ENCODE measurements around the gene SLAIN2.
"Not testable (repeated sequence)": the region's sequence is repeated elsewhere in the genome, so short reads cannot be mapped to it uniquely, and the experiment has no call there.

SLAIN2 gene

DNA sequence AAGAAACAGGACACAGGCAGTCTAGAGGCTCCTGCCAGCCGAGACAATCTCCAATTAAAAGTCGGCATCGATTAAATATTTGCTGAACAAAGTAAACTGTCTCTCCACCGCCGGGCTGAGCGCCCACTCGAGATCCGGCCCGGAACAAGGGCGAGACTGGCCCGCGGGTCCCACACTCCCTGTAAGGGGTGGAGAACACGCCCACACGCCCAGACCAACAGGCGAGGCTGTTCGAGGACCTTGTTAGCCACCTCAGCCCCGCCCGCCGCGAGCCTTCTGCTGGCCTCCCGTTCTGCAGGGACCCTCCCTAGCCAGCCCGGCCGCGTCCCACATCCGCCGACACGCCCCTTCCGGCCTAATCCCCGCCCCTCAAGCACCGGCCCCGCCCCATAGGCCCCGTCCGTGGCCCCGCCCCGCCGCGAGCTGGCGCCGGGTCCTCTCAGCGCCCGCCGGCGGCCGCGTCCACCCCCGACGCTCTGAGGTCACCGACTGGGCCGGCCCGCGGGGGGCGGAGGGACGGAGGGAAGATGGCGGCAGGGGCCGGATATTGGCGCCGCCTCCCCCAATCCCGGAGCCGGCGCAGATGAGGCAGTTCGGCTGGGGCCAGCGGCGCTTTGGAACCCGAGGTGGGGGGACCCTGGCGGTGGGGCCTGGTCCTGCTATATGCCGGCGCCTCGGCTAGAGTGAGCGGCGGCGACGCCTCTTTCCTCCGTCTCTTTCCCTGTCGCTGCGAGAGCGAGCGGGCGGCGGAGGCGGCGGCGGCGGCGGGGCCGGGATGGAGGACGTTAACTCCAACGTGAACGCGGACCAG lies at the start of gene SLAIN2:
Gene SLAIN2 (plus strand): TSS at position 565 of the 811 bp plus-strand sequence. CDS start 211 bp downstream, at position 776.
- H3K27ac ChIP-seq: peak within 1 kb of the TSS; percentile 99
- TF ChIP-seq ZFX (IDR thresholded peaks at IDR 0.05; ENCODE audit: borderline replicate concordance): no peak
- TF ChIP-seq, protein P1, sequence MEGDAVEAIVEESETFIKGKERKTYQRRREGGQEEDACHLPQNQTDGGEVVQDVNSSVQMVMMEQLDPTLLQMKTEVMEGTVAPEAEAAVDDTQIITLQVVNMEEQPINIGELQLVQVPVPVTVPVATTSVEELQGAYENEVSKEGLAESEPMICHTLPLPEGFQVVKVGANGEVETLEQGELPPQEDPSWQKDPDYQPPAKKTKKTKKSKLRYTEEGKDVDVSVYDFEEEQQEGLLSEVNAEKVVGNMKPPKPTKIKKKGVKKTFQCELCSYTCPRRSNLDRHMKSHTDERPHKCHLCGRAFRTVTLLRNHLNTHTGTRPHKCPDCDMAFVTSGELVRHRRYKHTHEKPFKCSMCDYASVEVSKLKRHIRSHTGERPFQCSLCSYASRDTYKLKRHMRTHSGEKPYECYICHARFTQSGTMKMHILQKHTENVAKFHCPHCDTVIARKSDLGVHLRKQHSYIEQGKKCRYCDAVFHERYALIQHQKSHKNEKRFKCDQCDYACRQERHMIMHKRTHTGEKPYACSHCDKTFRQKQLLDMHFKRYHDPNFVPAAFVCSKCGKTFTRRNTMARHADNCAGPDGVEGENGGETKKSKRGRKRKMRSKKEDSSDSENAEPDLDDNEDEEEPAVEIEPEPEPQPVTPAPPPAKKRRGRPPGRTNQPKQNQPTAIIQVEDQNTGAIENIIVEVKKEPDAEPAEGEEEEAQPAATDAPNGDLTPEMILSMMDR (IDR thresholded peaks at IDR 0.05): 0 out of 2 replicates have a peak, but pooled peaks have one; percentile 9

DNA sequence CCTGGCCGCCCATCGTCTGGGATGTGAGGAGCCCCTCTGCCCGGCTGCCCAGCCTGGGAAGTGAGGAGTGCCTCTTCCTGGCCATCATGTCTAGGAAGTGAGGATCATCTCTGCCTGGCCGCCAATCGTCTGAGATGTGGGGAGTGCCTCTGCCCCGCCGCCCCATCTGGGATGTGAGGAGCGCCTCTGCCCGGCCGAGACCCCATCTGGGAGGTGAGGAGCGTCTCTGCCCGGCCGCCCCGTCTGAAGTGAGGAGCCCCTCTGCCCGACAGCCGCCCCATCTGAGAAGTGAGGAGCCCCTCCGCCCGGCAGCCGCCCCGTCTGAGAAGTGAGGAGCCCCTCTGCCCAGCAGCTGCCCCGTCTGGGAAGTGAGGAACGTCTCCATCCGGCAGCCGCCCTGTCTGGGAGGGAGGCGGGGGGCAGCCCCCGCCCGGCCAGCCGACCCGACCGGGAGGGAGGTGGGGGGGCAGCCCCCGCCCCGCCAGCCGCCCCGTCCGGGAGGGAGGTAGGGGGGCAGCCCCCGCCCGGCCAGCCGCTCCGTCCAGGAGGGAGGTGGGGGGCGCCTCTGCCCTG lies 49.0 kb upstream of the SLAIN2 start:
- H3K27ac ChIP-seq: not testable (repeated sequence)

DNA sequence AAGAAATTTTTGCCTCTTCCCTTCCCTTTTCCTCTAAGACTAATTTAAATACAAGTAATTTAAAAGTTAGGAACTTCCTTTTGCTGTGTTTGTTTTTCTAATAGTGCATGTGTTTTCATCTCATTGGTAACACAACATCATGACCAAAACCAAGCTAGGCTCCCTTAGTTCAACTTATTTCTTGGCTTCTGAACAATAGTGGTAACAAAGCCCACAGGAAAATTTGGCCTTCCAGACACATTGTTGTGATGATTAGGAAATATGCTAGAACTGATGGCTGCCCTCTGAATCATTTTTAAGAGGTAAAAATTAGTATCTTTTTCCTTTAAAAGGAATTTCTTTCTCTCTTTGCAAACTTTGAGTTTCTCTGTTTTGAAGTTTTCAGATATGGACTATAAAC lies 46.2 kb upstream of the SLAIN2 start:
- no peak overlapping the region for H3K27ac ChIP-seq
- no peak for TF ChIP-seq ZFX (IDR thresholded peaks at IDR 0.05; ENCODE audit: borderline replicate concordance)
- TF ChIP-seq, protein P1 (IDR thresholded peaks at IDR 0.05): no peak

DNA sequence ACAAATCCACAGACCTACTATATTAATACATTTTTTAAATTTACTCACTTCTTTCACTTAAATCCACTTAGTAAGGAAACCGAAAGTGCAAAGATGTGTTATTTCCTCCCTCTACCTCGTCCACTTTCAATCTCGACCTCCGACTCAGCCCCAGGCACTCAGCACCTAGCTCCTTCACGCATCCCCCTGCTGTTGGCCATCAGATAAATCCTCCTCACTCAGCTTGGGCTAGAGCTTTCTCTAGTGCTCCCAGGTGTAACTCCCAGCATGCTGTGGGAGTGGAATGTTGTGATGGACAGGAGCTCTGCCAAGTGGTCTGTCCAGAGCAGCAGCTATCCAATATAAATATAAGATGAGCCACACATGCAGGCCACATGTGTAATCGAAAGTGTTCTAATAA lies 45.0 kb upstream of the SLAIN2 start:
- no peak overlapping the region for H3K27ac ChIP-seq
- TF ChIP-seq, protein P1 (IDR thresholded peaks at IDR 0.05): no peak
- no peak for TF ChIP-seq ZFX (IDR thresholded peaks at IDR 0.05; ENCODE audit: borderline replicate concordance)

DNA sequence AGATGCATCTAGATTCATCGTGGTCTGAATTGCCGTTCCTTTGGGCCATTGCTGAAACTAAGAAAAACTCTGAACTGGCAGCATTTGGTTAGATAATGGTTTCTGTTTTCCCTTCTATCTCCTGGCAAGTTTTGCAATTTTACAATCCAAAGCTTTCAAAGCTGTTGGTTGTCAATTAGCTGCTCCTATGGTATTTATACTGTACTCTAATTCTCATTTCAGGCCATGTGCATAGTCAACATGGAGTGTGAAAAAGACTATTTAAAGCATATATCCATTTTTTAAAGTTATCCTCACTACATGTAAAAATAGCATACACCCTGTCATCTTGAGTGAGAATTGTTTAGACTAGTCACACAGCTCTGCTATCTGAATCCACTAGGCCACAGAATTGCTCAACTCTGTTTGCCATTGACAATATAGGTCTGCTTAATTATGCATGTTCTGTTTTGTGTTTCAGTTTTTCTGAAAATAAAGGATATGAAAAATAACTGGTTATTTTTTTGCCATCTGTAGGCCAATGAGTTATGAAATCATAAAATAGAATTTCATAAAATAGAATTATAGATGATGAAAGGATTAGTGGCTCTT lies 44.0 kb upstream of the SLAIN2 start:
- TF ChIP-seq, protein P1 (IDR thresholded peaks at IDR 0.05): no peak
- H3K27ac ChIP-seq: no peak overlapping the region

DNA sequence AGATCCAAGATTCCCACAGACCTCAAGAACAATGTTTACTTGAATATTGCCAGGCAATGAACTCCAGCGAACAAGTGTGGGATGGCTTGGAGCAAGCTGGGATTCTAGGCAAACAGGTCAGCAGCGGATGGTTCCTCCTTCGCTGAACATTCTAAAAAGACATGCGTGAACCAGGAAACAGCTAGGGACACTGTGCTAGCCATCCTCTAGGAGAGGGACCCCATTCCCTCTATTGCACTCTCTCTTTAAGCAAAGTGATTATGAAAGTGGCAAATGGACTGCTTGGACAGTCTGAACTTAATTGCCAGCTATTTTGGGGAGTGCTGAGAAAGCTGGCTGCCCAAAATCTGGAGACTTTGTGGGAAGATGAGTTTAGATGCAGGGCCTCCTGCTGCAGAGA lies 41.8 kb upstream of the SLAIN2 start:
- no peak for TF ChIP-seq ZFX (IDR thresholded peaks at IDR 0.05; ENCODE audit: borderline replicate concordance)
- TF ChIP-seq, protein P1 (IDR thresholded peaks at IDR 0.05): no peak
- no peak overlapping the region for H3K27ac ChIP-seq

DNA sequence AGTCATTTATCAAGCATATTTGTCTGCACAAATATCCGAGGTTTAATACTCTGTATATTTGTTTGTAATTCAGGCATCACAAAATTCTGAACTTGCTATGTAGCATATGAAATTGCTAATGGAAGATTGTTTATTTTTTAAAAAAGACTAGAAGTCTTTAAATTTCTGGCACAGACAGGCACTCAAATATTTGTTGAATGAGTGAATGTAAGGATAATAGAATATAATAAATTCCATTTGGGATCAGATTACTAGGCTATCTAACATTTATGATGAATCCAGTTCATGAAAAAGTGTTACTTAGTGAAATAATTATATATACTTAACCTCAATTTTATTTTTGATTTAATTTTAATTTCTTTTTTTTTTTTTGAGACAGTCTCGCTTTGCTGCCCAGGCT lies 41.3 kb upstream of the SLAIN2 start:
- H3K27ac ChIP-seq: no peak overlapping the region
- no peak for TF ChIP-seq ZFX (IDR thresholded peaks at IDR 0.05; ENCODE audit: borderline replicate concordance)
- TF ChIP-seq, protein P1 (IDR thresholded peaks at IDR 0.05): no peak

Measured in 22Rv1 (cell line).